Activated CD8-positive, alpha-beta memory T cell treated with anti-CD3 and anti-CD28 coated beads, Interleukin-2, amount 50 U/mL, for 24 hours (primary cell): ENCODE results near the gene ZNF362.

Source experiments
- DNase-seq: peaks from one replicate; pipeline ENCODE4 v3.0.0-alpha.2; 2020; ENCODE audit errors: extremely low read depth

Gene ZNF362

GRCh38 chr1:33244143-33244808, 12.0 kb upstream of the ZNF362 start:
- no peak for DNase-seq

DNA sequence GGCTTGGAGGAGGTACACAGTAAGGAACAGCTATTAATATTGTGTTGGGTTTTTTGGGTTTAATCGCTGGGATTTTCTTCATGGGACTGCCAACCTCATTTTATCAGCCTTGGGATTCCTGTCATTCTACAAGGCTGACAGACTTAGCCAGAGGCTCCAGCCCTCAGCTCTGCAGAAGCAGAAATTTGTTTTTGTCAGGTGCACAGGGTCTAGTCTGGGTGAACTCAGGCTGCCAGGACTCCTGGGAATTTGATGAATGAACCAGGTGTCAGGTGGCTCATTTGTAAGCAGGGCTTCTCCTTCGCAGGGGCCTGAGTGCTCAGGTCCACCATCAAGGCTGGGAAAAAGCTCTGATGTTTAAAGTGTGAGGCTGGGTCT, 11.5 kb upstream of the ZNF362 start:
- DNase-seq = no peak

DNA sequence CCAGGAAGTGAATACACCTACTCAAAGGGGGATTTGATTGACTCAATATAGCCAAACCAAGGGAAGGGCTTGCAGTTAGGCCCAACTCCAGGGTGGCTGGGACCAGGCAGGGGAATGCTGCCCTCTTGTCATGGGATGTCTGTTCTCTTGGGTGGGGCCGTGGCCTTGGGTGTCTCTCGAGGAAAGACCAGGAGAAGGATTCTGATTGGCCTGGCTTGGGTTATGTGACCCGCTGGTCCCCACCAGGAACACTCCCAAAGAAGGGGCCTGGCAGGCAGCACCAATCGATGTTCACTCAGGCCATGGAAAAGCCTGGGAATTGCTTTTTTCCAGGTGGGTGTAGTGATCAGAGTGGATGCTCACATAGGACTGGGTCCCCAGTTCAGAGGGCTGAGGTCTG, 10.1 kb upstream of the ZNF362 start:
- no peak for DNase-seq

- DNase-seq = no peak
These were observed 8.7 kb upstream of the ZNF362 start for GRCh38 chr1:33247545-33247944.

DNA sequence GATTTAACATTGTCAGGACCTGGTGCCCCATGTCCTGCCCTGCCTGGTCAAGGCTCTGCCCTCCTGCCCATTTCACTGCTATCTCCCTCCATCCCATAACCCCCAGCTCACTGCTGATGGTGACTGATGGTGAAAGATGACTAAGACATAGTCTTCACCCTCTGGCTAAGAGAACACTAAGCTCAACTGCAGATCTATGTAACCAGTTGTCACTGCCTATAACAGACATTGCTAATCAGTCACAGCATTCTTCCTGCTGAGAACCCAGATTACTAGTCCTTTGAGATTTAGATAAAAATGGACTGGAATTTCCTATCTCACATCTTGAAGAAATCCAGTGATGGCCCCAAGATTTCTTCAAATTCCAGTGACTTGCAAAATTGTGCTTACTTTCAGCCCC, 8.0 kb upstream of the ZNF362 start:
- DNase-seq = no peak

DNA sequence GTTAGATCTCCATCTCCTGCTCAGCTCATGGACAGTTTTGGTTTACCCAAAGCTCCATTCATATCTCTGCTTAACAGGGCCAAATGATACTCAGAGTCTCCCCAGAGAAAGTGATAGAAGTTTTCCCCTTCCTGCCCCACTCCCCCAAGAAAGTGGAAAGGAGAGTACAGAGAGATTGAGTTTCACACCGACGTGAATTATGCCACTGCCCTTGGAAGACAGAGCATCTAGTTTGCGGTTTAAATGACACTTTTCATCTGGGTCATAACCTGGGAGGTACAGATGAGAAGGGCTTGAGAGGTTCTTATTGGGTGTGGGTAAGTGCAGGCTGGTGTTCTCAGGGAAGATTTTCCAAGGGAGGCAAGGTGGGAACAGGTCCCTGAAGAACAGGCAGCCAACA, 6.9 kb upstream of the ZNF362 start:
- no peak for DNase-seq

DNA sequence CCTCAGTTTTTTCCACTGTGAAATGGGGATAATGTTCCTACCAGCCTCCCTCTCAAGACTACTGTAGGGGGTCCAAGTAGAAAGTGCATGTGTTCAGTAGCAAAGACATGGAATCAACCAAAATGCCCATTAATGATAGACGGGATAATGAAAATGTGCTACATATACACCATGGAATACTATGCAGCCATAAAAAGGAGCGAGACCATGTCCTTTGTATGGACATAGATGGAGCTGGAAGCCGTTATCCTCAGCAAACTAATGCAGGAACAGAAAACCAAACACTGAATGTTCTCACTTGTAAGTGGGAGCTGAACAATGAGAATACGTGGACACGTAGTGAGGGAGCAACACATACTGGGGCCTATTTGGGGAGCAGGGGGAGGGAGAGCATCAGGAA, 6.1 kb upstream of the ZNF362 start:
- no peak for DNase-seq

DNA sequence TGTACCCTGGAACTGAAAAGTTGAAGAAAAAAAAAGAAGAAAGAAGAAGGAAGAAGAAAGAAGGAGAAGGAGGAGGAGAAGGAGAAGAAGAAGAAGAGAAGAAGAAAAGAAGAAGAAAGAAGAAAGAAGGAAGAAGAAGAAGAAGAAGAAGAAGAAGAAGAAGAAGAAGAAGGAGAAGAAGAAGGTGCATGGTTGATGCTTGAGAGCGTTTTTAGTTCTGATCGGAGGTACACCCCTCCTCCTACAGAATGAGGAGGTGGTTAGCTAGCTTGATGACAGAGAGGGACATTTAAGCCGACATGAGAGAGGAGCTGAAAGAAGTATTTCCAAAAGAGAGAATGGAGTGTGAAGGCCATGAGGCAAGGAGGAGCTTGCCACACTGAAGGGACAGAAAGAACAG, 5.6 kb upstream of the ZNF362 start:
- DNase-seq = no peak

- no peak for DNase-seq
These were observed 1.8 kb upstream of the ZNF362 start for GRCh38 chr1:33254491-33254890.

DNA sequence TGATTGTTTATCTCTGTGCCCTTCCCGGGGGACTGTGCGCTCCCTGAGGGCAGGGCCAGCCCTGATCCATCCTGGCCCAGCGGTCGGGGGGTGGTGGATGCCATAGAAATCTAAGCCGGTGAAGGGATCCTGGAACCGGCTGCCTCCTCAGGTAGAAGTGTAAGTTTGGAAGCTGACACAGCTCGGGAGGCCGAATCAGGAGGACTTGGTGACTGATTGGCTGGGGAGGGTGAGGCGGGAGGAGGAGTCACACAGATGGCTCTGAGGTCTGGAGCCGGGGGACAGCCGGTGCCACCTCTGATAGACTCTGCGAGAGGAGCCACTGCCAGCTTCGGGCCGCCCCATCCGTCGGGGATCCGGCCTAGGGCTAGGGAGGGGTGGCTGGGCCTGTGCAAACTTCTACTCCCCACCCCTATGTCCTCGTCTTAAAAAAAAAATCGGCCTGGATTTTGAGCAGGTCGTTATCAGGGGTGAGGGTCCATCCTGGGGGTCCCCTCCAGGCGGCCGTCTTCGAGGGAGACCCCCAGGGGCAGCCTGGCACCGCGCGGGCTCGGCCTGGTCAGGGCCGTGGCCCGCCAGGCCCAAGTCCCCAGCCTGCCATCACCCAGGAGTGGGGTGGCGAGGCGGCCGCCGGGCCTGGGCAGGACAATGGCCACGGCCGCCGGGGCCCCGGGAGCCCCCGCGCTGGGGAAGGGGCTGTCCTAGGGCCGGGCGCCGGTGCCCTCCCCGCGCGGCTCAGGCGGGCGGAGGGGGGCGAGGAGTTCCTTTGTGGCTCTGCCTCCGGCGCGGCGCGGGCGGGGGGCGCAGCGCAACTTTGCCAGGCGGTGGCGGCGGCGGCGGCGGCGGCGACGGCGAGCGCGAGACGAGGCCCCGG, 708 bp upstream of the ZNF362 start:
- DNase-seq = no peak

DNA sequence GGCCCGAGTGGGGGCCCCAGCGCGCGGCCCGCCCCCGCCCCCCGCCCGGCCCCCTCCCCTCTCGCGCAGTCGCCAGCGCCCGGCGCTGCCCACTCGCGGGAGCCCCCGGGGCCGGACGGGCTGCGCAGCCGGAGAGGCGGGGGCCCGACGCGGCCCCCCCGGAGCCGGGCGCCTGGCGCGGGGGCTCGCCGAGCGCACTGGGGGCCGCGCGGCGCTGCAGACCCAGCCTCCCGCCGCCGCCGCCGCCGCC, 146 bp upstream of the ZNF362 start:
- no peak for DNase-seq

DNA sequence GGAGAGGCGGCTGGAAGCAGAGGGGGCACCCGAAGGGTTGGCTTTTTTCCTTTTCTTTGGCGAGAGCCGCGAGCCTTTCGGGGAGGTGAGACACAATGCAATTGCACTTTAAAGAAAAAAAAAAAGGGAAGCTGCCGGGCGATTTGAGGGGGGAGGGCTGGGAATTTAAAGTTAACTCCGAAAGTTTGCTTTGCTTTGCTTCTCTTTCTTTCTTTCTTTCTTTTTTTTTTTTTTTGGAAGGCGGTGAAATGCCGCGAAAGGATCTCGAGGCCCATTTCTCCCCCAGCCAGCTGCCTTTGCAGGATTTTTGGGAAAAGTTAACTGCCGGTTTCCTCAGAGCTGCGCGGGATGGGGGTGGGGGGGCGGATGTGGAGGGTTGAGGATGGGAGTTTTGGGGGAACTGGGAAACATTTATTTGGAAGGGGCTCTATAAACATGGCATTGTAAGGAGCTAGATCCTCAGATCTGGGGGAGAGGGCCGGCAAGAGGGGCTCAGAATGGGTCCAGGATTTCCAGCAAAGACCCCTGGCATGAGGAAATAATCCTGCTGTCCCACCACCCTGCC, 997 bp downstream of the ZNF362 start:
- no peak for DNase-seq

DNA sequence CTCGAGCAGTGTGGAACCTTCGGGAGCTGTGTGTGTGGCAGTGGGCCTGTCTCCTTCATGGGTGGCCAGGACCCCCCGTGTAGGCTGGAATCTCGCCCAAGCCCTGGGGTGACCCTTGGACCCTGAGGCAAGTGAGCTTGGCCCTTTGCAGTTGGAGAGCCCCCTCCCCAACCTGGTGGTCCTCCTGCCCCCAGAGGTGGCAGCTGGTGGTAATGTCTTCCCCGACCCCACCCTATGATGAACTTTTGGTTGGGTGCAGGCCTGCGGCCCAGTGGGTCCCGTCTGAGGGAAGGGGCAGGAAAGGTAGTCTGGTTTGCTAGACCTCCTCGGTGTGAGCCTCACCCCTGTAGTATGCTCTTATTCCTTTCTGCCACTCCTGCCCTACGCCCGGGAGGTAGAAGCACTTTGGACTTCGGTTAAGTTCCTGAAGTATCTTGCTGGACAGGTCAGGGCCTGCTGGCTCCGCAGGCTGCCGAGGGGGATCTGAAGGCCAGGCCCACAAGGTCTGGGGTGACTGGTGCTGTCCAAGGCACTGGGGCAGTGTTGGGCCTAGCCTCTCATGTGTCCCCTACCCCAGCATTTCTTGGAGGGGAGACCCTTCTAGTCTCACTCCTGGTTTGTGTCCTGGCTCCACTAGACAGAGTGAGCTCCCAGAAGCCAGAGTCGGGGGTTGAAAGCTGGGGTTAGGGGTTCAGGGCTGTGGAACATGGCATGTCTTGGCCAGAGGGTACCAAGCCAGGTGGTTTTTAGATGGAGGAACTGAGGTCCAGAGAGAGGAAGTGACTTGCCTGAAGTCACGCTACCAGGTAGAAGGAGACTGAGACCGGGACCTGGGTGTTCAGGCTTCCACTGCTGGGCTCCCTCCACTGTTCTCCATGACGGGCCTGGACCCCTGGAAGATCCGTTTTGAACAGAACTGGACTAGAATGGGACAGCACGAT, 1.8 kb downstream of the ZNF362 start:
- no peak for DNase-seq

GRCh38 chr1:33258788-33259274, 2.5 kb downstream of the ZNF362 start:
- DNase-seq = no peak

- no peak for DNase-seq
These were observed 3.6 kb downstream of the ZNF362 start for GRCh38 chr1:33259879-33260278.

DNA sequence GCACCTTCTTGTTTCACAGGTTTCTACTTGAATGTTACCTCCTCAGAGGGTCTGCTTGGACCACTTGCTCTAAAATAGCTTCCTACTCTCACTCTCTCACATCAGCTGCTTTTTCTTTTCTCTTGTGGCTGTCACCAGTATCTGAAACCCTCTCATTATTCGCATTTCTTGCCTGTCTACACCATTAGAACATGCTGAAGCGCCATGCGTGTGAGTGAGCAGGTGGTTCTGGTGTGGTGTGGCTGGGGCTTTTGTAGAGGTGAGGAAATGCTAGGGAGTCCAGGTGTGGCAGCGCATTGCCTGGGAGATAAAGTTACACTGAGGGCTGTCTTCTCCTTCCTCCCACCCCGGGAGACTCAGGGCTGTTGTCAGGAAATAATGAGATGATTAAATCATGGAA, 4.1 kb downstream of the ZNF362 start:
- DNase-seq = no peak

DNA sequence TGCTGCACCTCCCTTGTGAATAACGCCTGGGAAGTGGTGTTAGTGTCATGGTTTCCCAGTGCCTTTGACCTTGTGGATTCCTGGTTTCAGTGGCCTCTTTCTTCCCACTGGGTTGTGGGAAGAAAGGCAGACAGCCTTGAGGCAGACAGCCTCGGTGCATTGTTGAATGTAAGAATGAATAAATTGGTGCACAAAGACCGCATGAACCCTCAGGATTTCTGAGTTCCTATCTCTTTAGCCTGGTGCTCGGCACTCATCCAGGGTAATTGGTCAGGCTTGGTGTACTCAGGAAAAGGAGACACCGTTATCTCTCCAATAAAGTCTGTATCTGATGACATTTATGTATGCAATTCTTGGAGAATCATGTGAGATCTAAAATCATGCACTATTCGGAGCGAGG, 5.1 kb downstream of the ZNF362 start:
- no peak for DNase-seq

- DNase-seq = no peak
These were observed 7.7 kb downstream of the ZNF362 start for GRCh38 chr1:33263890-33264504.

GRCh38 chr1:33265780-33266605, 9.7 kb downstream of the ZNF362 start:
- DNase-seq = no peak

DNA sequence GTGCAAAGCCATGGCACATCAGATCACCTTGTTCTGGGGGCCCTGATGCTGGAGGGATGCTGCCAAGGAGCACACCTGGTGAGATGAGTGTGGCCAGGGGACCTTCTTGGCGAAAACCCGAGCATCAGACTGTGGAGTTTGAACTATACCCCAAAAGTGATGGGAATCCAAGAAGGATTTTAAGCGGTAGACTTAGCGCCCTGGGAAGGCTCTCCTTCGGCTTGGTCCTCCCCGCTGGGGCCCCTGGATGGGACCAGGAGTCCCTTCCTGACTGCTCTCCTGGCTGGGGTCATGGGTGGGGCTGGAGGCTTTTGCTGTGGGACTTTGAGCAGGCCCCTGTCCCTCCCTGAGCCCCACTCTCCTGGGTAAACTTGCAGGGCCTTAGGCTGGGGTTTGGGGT, 10.5 kb downstream of the ZNF362 start:
- no peak for DNase-seq
